ENCODE measurements around the gene EPHA2. TPM values are rescaled to one million over a fixed set of nuclear protein-coding genes. Genes with fewer than 3 reads are reported as not detected.
"Not testable (repeated sequence)": the region's sequence is repeated elsewhere in the genome, so short reads cannot be mapped to it uniquely, and the experiment has no call there.

Gene EPHA2
- total RNA-seq, 1 experiment from 2014 or later = 263 TPM

DNA sequence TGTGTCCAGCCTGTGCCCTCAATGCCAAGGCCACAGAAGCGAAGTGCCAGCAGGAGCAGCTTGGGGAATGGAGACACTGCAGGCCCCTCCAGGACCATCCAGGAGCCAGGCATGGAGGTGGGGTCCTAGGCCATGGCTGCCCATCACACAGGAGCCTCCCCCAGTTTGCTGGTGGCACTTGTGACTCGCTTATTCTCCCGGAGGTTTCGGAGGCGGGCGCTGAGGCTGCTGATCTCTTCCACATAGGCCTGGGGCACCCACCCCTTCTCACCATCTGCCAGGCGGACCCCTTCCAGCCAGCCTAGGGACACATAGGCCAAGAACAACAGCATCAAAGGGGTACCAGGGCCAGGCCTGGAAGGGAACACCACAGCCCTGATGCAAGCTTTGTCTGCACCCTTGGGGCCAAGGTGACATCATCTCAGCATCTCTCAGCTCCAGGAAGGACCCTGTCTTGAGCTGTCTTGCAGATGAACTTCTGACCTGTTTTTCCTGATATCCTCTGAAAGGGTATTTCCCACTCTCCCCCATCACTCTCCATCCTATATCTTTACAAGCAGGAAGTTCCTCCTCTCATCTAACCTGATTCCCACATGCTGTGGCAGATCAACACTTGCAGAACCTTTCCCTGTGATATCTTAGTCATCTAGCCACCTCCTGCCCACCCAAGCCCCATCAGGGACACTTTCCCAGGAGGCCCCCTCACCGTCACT, 42.7 kb upstream of the EPHA2 start:
- no peak for TF ChIP-seq TCF7L2 (IDR thresholded peaks at IDR 0.05; ENCODE audit: low read depth, low read length)
- no peak for TF ChIP-seq SIN3A (IDR thresholded peaks at IDR 0.05; ENCODE audit: borderline replicate concordance, insufficient read depth, low read depth, low read length)
- TF ChIP-seq, protein P1, sequence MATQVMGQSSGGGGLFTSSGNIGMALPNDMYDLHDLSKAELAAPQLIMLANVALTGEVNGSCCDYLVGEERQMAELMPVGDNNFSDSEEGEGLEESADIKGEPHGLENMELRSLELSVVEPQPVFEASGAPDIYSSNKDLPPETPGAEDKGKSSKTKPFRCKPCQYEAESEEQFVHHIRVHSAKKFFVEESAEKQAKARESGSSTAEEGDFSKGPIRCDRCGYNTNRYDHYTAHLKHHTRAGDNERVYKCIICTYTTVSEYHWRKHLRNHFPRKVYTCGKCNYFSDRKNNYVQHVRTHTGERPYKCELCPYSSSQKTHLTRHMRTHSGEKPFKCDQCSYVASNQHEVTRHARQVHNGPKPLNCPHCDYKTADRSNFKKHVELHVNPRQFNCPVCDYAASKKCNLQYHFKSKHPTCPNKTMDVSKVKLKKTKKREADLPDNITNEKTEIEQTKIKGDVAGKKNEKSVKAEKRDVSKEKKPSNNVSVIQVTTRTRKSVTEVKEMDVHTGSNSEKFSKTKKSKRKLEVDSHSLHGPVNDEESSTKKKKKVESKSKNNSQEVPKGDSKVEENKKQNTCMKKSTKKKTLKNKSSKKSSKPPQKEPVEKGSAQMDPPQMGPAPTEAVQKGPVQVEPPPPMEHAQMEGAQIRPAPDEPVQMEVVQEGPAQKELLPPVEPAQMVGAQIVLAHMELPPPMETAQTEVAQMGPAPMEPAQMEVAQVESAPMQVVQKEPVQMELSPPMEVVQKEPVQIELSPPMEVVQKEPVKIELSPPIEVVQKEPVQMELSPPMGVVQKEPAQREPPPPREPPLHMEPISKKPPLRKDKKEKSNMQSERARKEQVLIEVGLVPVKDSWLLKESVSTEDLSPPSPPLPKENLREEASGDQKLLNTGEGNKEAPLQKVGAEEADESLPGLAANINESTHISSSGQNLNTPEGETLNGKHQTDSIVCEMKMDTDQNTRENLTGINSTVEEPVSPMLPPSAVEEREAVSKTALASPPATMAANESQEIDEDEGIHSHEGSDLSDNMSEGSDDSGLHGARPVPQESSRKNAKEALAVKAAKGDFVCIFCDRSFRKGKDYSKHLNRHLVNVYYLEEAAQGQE (IDR thresholded peaks at IDR 0.05; ENCODE audit: insufficient read depth in 1 of 2, low read depth in 2 of 2, low read length in 1 of 2) = no peak
- no peak for TF ChIP-seq POLR2AphosphoS5 (IDR thresholded peaks at IDR 0.05; ENCODE audit: low read depth, low read length)
- no peak for TF ChIP-seq CTCF (IDR thresholded peaks at IDR 0.05)
- ChIA-PET POLR2A (no interaction called here), CTCF (no interaction called here)
- DNase-seq (ENCODE audit: low read depth, low spot score) (no peak), ATAC-seq (no peak)
- H3K27ac ChIP-seq (ENCODE audit: low read length) = no peak overlapping the region
- no peaks in the 10 kb centered on the region for H3K36me3 ChIP-seq (ENCODE audit: control insufficient read depth, insufficient read depth, low read length)
- no peak overlapping the region for H3K4me3 ChIP-seq (ENCODE audit: low read depth in 2 of 2, low read length in 2 of 2)
- no peaks in the 10 kb centered on the region for H3K27me3 ChIP-seq (ENCODE audit: control insufficient read depth, insufficient read depth, low read length)
- no peaks in the 10 kb centered on the region for H3K9me3 ChIP-seq (ENCODE audit: control insufficient read depth, insufficient read depth, low read depth, low read length)
- H3K4me1 ChIP-seq (ENCODE audit: control insufficient read depth, insufficient read depth, low read length) = no peaks in the 10 kb centered on the region
- intact Hi-C loops (cut with micrococcal nuclease; ENCODE audit: unreplicated experiment) (no loop called here), in situ Hi-C loops (cut with HindIII; ENCODE audit: low pct_unique_long_range_greater_than_20kb, low sequenced_read_pairs) (no loop called here)
- no TSS peak for BruUV-seq (replicated peaks)

DNA sequence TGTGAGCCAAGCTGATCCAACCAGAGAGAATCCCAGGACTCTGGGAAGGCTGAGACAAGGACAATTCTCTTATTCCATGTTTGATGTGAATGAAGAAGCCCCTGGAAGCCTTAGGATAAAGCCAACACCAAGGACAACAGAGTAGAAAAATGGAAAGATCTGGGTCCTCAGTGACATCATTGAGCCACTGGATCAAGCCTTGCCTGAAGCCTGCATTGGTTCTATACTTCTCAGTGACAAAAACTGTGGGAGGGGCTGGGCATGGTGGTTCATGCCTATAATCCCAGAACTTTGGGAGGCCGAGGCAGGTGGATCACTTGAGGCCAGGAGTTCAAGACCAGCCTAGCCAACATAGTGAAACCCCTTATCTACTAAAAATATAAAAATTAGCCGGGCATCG, 41.0 kb upstream of the EPHA2 start:
- H3K9me3 ChIP-seq (ENCODE audit: control insufficient read depth, insufficient read depth, low read depth, low read length) = no peaks in the 10 kb centered on the region
- no peak overlapping the region for H3K4me3 ChIP-seq (ENCODE audit: low read depth in 2 of 2, low read length in 2 of 2)
- no peak overlapping the region for H3K27ac ChIP-seq (ENCODE audit: low read length)
- ATAC-seq (no peak), DNase-seq (ENCODE audit: low read depth, low spot score) (no peak)
- BruUV-seq (replicated peaks) = no TSS peak
- intact Hi-C loops (cut with micrococcal nuclease; ENCODE audit: unreplicated experiment) = no loop called here
- no peak for TF ChIP-seq SIN3A (IDR thresholded peaks at IDR 0.05; ENCODE audit: borderline replicate concordance, insufficient read depth, low read depth, low read length)
- no peaks in the 10 kb centered on the region for H3K27me3 ChIP-seq (ENCODE audit: control insufficient read depth, insufficient read depth, low read length)
- in situ Hi-C loops (cut with HindIII; ENCODE audit: low pct_unique_long_range_greater_than_20kb, low sequenced_read_pairs) = no loop called here
- ChIA-PET CTCF (interaction anchor here (0.6 kb wide), 1 partner anchor 121 kb away, joined by 12 read pairs; no protein-coding TSS in a partner anchor), POLR2A (interaction anchor here (0.6 kb wide), 1 partner anchor 156 kb away, joined by 3 read pairs; no protein-coding TSS in a partner anchor)
- no peaks in the 10 kb centered on the region for H3K4me1 ChIP-seq (ENCODE audit: control insufficient read depth, insufficient read depth, low read length)
- no peaks in the 10 kb centered on the region for H3K36me3 ChIP-seq (ENCODE audit: control insufficient read depth, insufficient read depth, low read length)

DNA sequence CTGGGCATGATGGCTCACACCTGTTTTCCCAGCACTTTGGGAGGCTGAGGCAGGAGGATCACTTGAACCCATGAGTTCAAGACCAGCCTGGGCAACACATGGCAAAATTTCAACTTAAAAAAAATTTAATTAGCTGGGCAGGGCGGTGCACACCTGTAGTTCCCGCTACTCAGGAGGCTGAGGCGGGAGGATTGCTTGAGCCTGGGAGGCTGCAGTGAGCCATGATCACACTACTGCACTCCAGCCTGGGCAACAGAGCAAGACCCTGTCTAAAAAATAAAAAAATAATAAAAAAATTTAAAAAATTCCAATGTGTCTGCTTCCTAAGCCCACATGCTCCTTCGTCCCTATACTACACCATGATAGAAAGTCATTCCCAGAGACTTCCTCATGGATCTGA, 40.3 kb upstream of the EPHA2 start:
- intact Hi-C loops (cut with micrococcal nuclease; ENCODE audit: unreplicated experiment); H3K36me3 ChIP-seq (ENCODE audit: control insufficient read depth, insufficient read depth, low read length); H3K4me3 ChIP-seq (ENCODE audit: low read depth in 2 of 2, low read length in 2 of 2); H3K4me1 ChIP-seq (ENCODE audit: control insufficient read depth, insufficient read depth, low read length); POLR2A ChIA-PET; DNase-seq (ENCODE audit: low read depth, low spot score); H3K27me3 ChIP-seq (ENCODE audit: control insufficient read depth, insufficient read depth, low read length); in situ Hi-C loops (cut with HindIII; ENCODE audit: low pct_unique_long_range_greater_than_20kb, low sequenced_read_pairs); ATAC-seq; H3K9me3 ChIP-seq (ENCODE audit: control insufficient read depth, insufficient read depth, low read depth, low read length); H3K27ac ChIP-seq (ENCODE audit: low read length); BruUV-seq (replicated peaks): not testable (repeated sequence)
- CTCF ChIA-PET = interaction anchor here (0.6 kb wide), 1 partner anchor 121 kb away, joined by 12 read pairs; no protein-coding TSS in a partner anchor
